NCI-H510A treated with DMSO at 0.1 percent for 48 hours (cell line): ENCODE measurements around the gene C1QTNF9.
A peak's percentile ranks its signal among the peaks of the same experiment; 100 is the strongest.
"Not testable (repeated sequence)": the region's sequence is repeated elsewhere in the genome, so short reads cannot be mapped to it uniquely, and the experiment has no call there.

Source experiments
- DNase-seq: peaks from one replicate; lab custom pipeline; 2025; lab: John Stamatoyannopoulos, UW

Gene C1QTNF9

GRCh38 chr13:24323036-24323738 lies 13.8 kb downstream of the C1QTNF9 start:
- no peak for DNase-seq

- no peak for DNase-seq
Measured at GRCh38 chr13:24323739-24324075, 14.3 kb downstream of the C1QTNF9 start.

GRCh38 chr13:24327598-24327997 lies 18.2 kb downstream of the C1QTNF9 start:
- not testable (repeated sequence) for DNase-seq

- DNase-seq, result no peak
Measured at GRCh38 chr13:24328145-24328544, 18.8 kb downstream of the C1QTNF9 start.

GRCh38 chr13:24338721-24339120 lies 29.3 kb downstream of the C1QTNF9 start:
- no peak for DNase-seq

GRCh38 chr13:24339937-24340607 lies 30.7 kb downstream of the C1QTNF9 start:
- no peak for DNase-seq

- DNase-seq, result no peak
Measured at GRCh38 chr13:24340608-24340955, 31.2 kb downstream of the C1QTNF9 start.

GRCh38 chr13:24341439-24341838 lies 32.1 kb downstream of the C1QTNF9 start:
- DNase-seq, result peak; percentile 24

- DNase-seq, result no peak
Measured at GRCh38 chr13:24348385-24348784, 39.0 kb downstream of the C1QTNF9 start.

GRCh38 chr13:24348797-24349515 lies 39.6 kb downstream of the C1QTNF9 start:
- peak; percentile 3 for DNase-seq

- not testable (repeated sequence) for DNase-seq
Measured at GRCh38 chr13:24349778-24350664, 40.6 kb downstream of the C1QTNF9 start.

GRCh38 chr13:24351423-24351822 lies 42.0 kb downstream of the C1QTNF9 start:
- no peak for DNase-seq

GRCh38 chr13:24353736-24354135 lies 44.4 kb downstream of the C1QTNF9 start:
- DNase-seq, result no peak

- DNase-seq, result no peak
Measured at GRCh38 chr13:24355103-24355502, 45.7 kb downstream of the C1QTNF9 start.

GRCh38 chr13:24356270-24356669 lies 46.9 kb downstream of the C1QTNF9 start:
- DNase-seq, result no peak

- no peak for DNase-seq
Measured at GRCh38 chr13:24356837-24357236, 47.5 kb downstream of the C1QTNF9 start.

GRCh38 chr13:24357756-24358155 lies 48.4 kb downstream of the C1QTNF9 start:
- no peak for DNase-seq

GRCh38 chr13:24358836-24359235 lies 49.5 kb downstream of the C1QTNF9 start:
- not testable (repeated sequence) for DNase-seq

GRCh38 chr13:24359252-24359651 lies 49.9 kb downstream of the C1QTNF9 start:
- DNase-seq, result not testable (repeated sequence)

GRCh38 chr13:24360106-24360505 lies 50.7 kb downstream of the C1QTNF9 start:
- DNase-seq, result no peak

GRCh38 chr13:24361113-24361512 lies 51.7 kb downstream of the C1QTNF9 start:
- no peak for DNase-seq

GRCh38 chr13:24361852-24362366 lies 52.5 kb downstream of the C1QTNF9 start:
- DNase-seq, result no peak
